H1 (cell line): ENCODE measurements around the gene MSTO1. TPM values are rescaled to one million over a fixed set of nuclear protein-coding genes. Genes with fewer than 3 reads are reported as not detected.
A peak's percentile ranks its signal among the peaks of the same experiment; 100 is the strongest.

Experiments used
- ATF2 ChIP-seq: IDR thresholded peaks from 2 replicates; pipeline ENCODE4 v1.6.1; 2012; ENCODE audit warnings: low read length, inconsistent platforms
- BRCA1 ChIP-seq: IDR thresholded peaks from 2 replicates; pipeline ENCODE4 v1.6.1; 2012; ENCODE audit warnings: low read depth, low read length, improper control_type of control experiment
- CBX5 ChIP-seq: fragments of 300-800, 300-1000 bp; sonication (generic); IDR thresholded peaks from 2 replicates; pipeline ENCODE4 v1.7.1; 2016; ENCODE audit warnings: antibody characterized with exemption, low read length, low read depth
- CBX8 ChIP-seq: fragments of 300-800, 300-1000 bp; sonication (generic); IDR thresholded peaks from 2 replicates; pipeline ENCODE4 v1.7.1; 2016; ENCODE audit warnings: low read depth, low read length, borderline replicate concordance
- E2F6 ChIP-seq: IDR thresholded peaks from 2 replicates; pipeline ENCODE4 v1.6.1; 2012; ENCODE audit warnings: inconsistent platforms
- GABPA ChIP-seq: IDR thresholded peaks from 2 replicates; pipeline ENCODE4 v1.6.1; 2011; ENCODE audit warnings: mild to moderate bottlenecking, low read length, moderate library complexity, borderline replicate concordance; ENCODE audit not compliant: insufficient read depth
- HDAC6 ChIP-seq: IDR thresholded peaks from one replicate; pipeline ENCODE4 v1.7.1; 2012; ENCODE audit warnings: low read depth, mild to moderate bottlenecking, inconsistent platforms, low read length, moderate library complexity
- KDM5A ChIP-seq: fragments of 200-600 bp; IDR thresholded peaks from 2 replicates; pipeline ENCODE4 v1.7.1; 2012; ENCODE audit warnings: mild to moderate bottlenecking, low read length, inconsistent platforms, mixed read lengths
- RNF2 ChIP-seq: fragments of 200-900, 300-1000 bp; sonication (generic); IDR thresholded peaks from 2 replicates; pipeline ENCODE4 v1.7.1; 2016; ENCODE audit warnings: borderline replicate concordance, low read depth, mild to moderate bottlenecking, antibody characterized with exemption, low read length; ENCODE audit not compliant: poor library complexity, severe bottlenecking; ENCODE audit errors: missing control alignments
- RXRA ChIP-seq: IDR thresholded peaks from 2 replicates; pipeline ENCODE4 v1.6.1; 2011; ENCODE audit warnings: low read depth, mild to moderate bottlenecking, low read length, moderate library complexity; ENCODE audit not compliant: insufficient read depth
- SP1 ChIP-seq: IDR thresholded peaks from 2 replicates; pipeline ENCODE4 v1.6.1; 2011; ENCODE audit warnings: low read depth, low read length
- SP2 ChIP-seq: IDR thresholded peaks from 2 replicates; pipeline ENCODE4 v1.6.1; 2012; ENCODE audit warnings: mild to moderate bottlenecking, low read length, inconsistent platforms
- SUZ12 ChIP-seq: fragments of 200-600 bp; sonication (generic); IDR thresholded peaks from 2 replicates; pipeline ENCODE4 v1.6.1; 2012; ENCODE audit warnings: mild to moderate bottlenecking, inconsistent platforms, low read length, moderate library complexity, mixed read lengths
- TAF1 ChIP-seq: IDR thresholded peaks from 2 replicates; pipeline ENCODE4 v1.6.1; 2011; ENCODE audit warnings: mild to moderate bottlenecking, low read depth, low read length
- TBP ChIP-seq: IDR thresholded peaks from 2 replicates; pipeline ENCODE4 v1.6.1; 2011; ENCODE audit warnings: low read depth, low read length, improper control_type of control experiment
- TEAD4 ChIP-seq: IDR thresholded peaks from 2 replicates; pipeline ENCODE4 v1.6.1; 2012; ENCODE audit warnings: low read depth, low read length, inconsistent platforms, mixed read lengths
- USF2 ChIP-seq: IDR thresholded peaks from 2 replicates; pipeline ENCODE4 v1.6.1; 2011; ENCODE audit warnings: low read length, improper control_type of control experiment
- YY1 ChIP-seq: IDR thresholded peaks from 2 replicates; pipeline ENCODE4 v1.6.1; 2011; ENCODE audit warnings: low read depth, mild to moderate bottlenecking, low read length
- ZNF274 ChIP-seq: IDR thresholded peaks from 2 replicates; pipeline ENCODE4 v1.7.0; 2012; ENCODE audit warnings: low read length, borderline replicate concordance; ENCODE audit errors: extremely low read depth
- polyA plus RNA-seq, 7 experiments: library from polyadenylated mRNA; depleted of rRNA in 3 of 7; stranded (reverse) in 5 of 7; unstranded in 2 of 7; fragments of >200 nt in 5 of 7; fragments of 200-250 nt in 2 of 7; gene quantifications; 1 replicate in 5 of 7; 2 replicates in 1 of 7; 4 replicates in 1 of 7; pipeline versions ENCODE4 v1.2.1 to v1.2.3, GENCODE V29; 2011 to 2013; ENCODE audit warnings: missing spikeins in 2 of 7, mixed read lengths in 2 of 7
- total RNA-seq: library from RNA; stranded (reverse); fragmentation: NEBNext Ultra II Directional; extraction: Animal tissue kit (Norgen Biotek cat#: 25700); gene quantifications from 2 replicates; pipeline ENCODE4 v1.2.1, GENCODE V29; 2021
- TF ChIP-seq, protein P1 (sequence below): IDR thresholded peaks from 2 replicates; pipeline ENCODE4 v1.6.1; 2011; ENCODE audit warnings: low read depth, mild to moderate bottlenecking, low read length; ENCODE audit not compliant: insufficient read depth

MSTO1 gene
- total and polyA plus RNA-seq, 2 of the 8 experiments (the other 6 are each of a cell fraction or from before 2014, with no cell fraction given) = 40.5 to 51.0 TPM

GRCh38 chr1:155609515-155610256 is at the start of gene MSTO1 (continued):
- no peak for TF ChIP-seq SUZ12
- TF ChIP-seq RNF2 = no peak
- peak; percentile 77; the same call in 1 of the 2 replicates for TF ChIP-seq SP1
- TF ChIP-seq HDAC6 = no peak
- no peak for TF ChIP-seq SP2
- TF ChIP-seq BRCA1 = no peak
- no peak for TF ChIP-seq KDM5A
- TF ChIP-seq TAF1 = peak; percentile 48
- TF ChIP-seq ZNF274 = no peak
- TF ChIP-seq GABPA = no peak
- TF ChIP-seq TEAD4 = no peak
- no peak for TF ChIP-seq ATF2
- TF ChIP-seq RXRA = no peak
- TF ChIP-seq TBP = no peak
- TF ChIP-seq YY1 = no peak
- TF ChIP-seq USF2 = peak; percentile 50; the same call in 1 of the 2 replicates
- no peak for TF ChIP-seq CBX5
- no peak for TF ChIP-seq E2F6
- no peak for TF ChIP-seq CBX8
- TF ChIP-seq, protein P1, sequence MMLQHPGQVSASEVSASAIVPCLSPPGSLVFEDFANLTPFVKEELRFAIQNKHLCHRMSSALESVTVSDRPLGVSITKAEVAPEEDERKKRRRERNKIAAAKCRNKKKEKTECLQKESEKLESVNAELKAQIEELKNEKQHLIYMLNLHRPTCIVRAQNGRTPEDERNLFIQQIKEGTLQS = no peak
